ENCODE data around the gene KSR1.
"Not testable (repeated sequence)": the region's sequence is repeated elsewhere in the genome, so short reads cannot be mapped to it uniquely, and the experiment has no call there.

Gene KSR1

DNA sequence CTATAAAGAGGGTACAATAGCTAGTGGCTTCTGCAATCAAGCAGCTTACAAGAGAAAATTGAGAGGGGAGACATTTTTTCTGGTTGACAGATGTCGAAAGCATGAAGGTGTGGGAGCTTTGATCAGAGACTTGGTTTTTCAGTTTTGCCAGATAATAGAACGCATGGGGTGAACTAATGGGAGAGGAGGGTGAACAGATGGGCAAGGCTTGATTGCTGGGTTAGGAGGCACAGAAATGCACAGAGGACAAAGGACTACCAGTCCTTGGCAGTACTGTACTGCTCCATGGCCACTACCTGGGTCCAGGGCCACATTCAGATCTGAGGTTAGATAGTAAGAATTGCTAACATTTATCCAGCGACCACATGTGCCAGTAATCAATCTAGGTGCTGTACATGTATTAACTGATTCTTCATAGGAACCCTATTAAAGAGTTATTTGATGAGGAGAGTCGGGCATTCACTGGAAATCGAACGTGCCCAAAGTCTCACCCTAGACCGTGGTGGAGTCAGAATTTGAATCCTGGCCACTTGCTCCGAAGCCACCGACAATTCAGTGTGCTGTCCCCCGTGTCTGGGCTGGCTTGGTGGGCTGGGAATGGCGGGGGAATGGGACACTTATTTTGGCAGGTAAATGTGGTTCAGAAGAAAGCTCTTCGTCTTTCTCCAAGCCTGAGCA lies 873 bp upstream of the KSR1 start:
- no peak for DNase-seq

DNA sequence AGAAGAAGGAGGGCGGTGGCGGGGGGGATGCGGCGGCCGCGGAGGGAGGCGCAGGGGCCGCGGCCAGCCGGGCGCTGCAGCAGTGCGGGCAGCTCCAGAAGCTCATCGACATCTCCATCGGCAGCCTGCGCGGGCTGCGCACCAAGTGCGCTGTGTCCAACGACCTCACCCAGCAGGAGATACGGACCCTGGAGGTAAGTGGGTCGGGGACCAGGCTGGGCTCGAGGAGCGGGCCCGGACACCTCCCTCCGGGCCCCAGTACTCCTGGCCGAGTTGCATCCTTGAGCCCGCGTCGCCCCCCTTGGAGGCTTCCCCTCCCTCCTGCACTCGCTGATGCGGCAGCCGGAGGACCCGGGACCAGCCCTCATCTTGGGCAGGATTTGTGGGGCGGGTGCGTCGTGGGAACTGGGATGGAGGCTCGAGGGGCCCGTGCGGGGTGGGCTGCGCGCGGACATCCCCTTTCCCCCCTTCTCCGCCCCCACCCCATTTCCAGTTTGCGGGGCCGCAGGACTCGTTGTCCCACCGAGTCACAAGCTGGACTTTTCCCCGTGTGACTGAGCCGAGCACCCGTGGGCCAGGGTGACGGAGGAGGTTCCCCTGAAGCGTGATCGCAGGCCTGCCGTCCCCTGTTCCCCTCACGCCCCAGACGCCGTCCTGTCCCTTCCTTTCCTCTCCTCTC lies 572 bp downstream of the KSR1 start:
- no peak for DNase-seq

DNA sequence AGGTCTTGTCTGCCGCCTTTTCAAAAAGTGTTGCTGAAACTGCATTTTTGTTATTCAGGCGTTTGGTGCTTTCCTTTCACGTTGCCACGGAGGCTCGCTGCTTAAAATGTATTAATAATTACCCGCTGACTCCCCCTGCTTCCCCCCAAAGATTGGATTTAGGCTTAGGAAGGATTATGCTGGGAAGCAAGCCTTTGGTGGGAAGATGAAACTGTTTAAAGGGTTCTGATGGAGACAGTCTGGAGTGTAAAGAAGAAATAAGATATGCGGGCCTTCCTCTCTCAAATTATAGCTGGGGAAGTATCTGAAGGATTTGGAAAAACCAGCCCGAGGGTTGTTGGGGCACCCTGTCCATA lies 1.1 kb downstream of the KSR1 start:
- DNase-seq: peak; percentile 59

DNA sequence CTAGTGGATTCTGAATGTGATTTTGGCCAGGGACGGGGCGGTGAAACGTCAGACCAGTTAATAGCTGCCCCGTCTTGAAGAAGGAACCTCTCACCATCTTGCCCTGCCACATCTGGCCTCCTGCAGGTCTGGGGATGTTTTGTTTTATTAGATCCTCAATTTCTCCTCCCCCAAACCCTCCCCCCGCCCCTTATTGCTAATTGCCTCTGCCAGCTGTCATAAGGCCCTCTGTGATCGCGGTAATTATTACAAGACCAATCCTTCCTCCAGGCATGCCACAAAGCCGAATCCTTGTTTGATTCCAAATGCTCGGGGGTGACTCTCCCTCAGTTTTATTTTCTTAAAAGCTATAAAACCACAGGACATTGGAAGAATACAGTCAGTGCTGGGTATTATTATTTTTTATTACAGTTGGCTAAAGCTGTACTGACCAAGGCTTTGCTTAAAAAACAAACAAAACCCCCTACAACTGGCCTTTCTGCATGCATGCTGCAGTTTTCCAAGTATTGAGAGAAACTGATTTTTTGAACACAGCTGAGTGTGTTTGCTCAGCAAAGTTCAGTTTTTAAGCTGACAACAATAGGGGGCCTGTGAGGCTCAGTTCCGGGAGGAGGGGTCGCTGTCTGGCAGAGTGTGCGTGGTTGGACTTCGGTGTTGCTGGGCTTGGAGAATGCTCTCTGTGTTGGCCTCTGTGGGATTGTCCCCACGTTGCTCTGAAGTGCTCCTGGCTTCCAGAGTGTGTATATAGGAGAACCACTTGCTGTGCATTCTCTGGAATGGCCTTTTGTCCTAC lies 1.7 kb downstream of the KSR1 start:
- peak; percentile 81 for DNase-seq

DNA sequence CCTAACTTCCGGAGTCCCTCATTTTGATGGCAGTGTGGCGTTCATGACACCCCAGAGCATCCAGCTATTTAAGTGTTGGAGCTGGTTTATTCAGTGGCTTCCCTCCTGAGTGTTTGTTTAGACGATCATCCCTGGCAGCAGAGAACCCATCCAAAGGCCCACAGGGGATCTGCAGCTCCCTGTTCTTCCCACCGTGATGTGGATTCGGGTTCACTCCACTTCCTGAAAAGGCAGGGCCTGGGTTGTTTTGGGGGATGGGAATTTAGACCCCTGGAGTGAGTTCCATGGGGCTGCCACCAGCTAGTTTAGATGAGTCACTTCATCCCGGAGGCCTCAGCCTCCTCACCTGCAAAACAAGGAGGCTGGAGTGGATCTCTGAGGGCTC lies 2.3 kb downstream of the KSR1 start:
- no peak for DNase-seq

DNA sequence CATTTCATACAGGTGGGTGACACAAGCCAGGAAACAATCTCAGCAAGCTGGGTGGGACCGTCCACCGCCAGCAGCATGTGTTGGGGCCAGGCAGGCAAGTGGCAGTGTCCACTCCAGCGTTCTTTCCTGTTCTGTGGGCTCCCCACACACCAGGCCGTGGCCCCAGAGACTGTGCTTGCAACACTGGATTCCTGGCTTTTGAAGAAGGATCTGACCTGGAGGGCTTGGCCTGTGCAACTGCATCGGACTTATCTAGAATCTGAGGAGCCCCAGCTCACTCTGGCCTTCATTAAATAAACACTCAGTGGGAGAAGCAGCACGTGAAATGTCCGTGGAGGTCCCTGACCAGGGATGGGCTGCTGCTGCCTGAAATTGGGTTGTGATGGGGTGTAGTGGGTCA lies 3.2 kb downstream of the KSR1 start:
- no peak for DNase-seq

DNA sequence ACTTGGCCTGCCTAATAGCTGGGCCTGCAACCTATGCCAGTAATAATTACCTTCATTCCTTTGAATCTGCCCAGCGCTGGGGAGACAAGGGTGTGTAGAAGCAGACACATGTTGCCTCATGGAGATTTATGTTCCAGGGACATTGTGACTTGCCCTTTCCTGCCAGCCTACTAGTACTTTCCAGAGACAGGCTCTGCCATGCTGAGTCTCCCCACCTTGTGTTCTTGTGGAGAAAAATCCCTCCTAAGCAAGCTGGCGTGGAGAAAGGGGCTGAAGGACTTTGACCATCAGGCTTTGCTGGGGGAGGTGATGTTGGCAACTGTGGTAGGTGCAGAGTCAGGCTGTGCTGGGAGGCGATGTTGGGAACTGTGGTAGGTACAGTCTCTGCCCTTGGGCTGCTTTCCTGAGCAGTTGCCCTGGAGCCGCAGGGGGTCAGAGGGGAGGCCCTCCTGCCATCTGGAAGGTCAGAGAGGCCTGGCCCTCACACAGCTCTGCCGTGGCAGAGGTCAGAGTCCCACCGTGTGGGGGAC lies 4.0 kb downstream of the KSR1 start:
- no peak for DNase-seq

DNA sequence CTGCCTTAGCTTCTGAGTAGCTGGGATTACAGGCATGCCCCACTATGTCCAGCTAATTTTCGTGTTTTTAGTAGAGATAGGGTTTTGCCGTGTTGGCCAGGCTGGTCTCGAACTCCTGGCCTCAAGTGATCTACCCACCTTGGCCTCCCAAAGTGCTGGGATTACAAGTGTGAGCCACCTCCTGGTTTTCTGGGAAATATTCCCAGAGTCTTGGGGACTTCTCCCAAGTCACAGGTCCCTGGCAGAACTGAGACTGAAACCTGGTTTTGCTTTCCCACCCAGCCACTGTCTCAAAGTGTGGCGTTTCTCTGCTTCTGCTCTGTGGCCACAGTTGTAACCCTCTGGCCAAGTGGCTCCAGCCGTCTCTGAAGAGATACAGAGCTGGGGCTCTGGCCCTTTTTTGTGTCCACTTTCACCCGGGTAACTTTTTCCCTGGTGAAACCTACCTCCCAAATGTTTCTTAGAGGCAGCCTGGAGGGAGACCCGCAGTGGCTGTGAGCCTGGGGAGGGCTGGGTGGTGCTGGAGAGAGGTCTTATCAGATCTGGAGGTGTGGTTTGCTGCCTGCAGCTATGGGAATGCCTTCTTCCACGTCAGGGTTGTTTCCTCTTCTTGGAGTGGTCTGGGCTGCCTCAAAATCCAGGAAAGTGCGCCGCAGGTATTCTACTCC lies 5.1 kb downstream of the KSR1 start:
- peak; percentile 86 for DNase-seq

DNA sequence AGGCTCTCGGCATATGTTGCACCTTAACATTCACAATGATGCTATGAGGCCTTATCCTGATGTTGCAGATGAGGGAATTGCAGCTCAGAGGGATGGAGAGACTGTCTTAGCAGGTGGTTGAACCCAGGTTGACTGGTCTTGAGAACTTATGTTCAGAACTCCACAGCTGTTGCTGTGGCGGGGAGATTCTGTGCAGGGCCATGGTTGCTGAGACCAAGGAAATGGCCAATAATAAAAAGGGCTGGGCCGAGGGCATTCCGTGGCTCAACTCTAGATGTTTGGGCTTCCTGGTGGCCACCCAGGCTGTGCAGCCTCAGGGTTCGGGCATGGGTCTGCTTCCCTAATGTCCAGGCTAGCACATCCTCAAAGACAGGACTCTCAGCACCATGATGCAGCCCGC lies 5.9 kb downstream of the KSR1 start:
- DNase-seq: no peak

DNA sequence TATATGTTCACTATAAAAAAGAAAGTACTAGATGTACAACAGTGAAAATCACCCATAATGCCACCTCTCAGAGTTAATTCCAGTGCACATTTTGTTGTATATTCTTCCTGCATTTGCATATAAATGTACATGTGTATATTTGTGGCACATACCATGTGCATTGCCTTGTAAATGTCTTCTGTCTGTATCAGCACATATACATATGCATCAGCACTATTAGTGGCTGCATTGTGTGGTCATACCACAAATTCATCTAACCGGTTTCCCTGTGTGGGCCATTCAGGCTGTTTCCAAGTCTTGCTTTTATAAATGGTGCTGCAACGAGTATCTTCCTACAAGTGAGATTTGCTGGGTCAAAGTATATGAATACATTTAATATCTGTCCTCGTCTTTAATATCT lies 6.5 kb downstream of the KSR1 start:
- peak; percentile 31 for DNase-seq

DNA sequence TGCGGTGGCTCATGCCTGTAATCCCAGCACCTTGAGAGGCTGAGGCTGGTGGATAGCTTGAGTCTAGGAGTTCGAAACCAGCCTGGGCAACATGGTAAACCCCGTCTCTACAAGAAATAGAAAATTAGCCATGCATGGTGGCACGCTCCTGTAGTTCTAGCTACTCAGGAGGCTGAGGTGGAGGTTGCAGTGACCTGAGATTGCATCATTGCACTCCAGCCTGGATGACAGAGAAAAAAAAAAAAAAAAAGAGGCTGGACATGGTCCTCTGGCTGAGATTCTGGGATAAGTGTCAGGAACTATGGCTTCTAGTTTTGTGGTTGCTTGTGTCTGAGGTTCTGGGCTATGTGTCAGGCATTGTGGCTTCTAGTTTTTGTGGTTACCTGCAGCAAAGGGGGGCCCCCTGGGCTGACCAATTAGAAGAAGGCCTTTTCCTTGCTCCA lies 7.0 kb downstream of the KSR1 start:
- DNase-seq: peak; percentile 59

DNA sequence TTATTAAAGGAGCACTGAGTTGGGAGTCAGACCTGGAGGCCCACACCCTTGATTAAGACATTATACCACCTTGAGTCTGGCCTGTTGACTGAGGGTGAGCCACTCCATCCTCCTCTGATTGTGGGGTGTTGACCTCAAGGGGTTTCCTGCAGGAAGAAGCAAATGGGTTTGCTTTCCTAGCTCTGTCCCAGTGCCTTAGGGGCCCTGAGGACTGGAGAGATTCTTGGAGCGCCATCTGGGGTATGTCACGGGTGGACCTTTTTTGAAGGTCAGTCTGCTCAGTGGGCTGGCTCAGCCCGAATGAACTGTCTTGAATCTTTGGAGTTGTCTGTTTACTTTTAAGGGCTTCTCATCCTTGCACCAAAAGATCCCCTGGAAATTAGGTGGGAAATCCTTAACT lies 7.8 kb downstream of the KSR1 start:
- not testable (repeated sequence) for DNase-seq

DNA sequence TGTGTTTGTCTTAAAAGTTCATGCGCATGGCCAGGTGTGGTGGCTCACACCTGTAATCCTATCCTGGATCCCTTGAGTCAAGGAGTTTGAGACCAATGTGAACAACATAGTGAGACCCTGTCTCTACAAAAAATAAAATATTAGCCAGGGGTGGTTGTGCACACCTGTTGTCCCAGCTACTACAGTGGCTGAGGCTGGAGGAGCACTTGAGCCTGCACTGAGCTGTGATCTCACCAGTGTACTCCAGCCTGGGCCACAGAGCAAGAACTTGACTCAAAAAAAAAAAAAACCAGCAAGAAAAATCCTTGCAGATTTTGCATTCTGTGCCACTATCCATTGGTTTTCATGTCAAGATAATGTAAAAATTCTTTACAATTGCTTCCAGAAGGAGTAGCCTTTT lies 8.2 kb downstream of the KSR1 start:
- no peak for DNase-seq

DNA sequence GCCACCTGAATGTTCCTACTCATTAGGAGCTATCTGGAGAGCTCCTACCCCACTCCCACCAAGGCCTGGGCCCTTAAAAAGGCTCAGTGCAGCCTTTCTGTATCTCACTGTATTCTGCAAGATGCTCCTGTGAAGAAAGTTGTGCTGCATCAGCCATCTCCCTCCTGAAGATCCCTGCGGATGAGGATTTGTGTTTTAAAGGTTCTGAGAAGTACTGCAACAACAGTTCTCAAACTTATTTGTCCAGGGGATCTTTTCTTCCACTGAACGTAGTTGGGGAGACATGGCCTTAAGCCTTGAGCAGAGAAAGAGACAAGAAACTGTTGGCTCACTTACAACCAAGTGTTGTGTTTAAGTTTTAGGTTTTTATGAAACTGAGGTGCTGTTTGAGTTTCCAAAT lies 9.6 kb downstream of the KSR1 start:
- not testable (repeated sequence) for DNase-seq

DNA sequence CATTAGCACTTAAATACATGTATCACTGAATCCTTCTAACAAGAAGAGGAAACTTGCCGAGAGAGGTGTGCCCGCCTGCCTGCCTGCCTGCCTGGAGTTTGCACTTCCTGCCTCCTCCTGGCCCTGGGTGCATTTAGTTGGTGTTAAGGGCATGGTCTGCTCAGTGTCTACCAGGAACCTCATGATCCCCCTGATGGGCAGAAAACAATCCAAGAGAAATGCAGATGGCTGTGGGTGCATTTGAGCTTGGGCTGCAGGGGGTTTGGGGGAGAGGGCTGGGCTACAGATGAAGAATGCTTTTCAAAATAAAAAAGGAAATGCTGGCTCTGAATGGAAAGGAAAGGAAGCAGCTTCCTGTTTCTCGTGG lies 10.1 kb downstream of the KSR1 start:
- no peak for DNase-seq

DNA sequence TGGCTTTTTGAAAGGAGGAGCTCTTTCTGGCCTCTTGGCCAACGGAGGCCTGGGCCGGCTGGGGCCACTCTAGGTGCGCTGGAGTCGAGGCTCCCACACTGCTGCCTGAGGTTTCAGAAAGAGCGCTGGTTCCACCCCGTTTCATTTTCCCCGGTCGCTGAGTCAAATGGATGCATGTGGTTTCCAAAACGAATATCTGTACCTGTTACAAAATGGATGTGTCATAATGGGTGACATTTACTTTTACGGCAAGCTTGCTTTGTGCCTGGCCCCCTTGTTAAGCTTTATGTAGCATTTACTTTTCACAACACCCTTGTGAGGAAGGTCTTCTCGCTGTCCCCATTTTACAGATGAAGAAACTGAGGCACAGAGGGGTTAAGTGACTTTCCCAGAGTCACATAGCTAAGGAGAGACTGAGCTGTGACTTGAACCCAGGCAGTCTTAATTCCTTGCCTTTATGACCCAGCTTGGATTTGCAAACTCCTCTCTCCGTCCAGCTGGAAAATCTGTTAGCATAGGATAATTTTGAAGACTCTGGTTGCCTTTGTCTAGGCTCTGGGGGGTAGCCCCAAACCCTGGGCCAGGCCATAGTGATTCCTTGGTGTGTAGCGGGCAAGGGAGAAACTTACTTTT lies 10.6 kb downstream of the KSR1 start:
- DNase-seq: peak; percentile 82

DNA sequence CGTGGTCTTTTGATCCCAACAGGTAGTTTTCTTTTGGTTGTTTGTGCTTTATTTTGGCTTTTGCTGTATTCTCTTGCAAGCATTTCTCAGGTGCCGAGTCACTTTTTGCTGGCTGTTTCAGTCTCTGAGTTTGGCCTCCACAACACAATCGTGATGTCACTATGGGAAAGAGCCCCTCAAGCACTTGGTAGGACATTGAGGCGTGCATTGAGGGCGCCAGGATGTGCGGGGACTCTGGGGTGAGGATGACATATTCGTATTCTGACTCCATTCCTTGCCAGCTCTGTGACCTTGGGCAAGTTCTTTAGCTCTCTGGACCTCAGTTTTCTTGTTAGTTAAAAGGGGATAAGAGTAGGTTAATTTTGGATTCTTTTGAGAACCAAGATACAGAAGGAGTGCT lies 13.0 kb downstream of the KSR1 start:
- DNase-seq: no peak

DNA sequence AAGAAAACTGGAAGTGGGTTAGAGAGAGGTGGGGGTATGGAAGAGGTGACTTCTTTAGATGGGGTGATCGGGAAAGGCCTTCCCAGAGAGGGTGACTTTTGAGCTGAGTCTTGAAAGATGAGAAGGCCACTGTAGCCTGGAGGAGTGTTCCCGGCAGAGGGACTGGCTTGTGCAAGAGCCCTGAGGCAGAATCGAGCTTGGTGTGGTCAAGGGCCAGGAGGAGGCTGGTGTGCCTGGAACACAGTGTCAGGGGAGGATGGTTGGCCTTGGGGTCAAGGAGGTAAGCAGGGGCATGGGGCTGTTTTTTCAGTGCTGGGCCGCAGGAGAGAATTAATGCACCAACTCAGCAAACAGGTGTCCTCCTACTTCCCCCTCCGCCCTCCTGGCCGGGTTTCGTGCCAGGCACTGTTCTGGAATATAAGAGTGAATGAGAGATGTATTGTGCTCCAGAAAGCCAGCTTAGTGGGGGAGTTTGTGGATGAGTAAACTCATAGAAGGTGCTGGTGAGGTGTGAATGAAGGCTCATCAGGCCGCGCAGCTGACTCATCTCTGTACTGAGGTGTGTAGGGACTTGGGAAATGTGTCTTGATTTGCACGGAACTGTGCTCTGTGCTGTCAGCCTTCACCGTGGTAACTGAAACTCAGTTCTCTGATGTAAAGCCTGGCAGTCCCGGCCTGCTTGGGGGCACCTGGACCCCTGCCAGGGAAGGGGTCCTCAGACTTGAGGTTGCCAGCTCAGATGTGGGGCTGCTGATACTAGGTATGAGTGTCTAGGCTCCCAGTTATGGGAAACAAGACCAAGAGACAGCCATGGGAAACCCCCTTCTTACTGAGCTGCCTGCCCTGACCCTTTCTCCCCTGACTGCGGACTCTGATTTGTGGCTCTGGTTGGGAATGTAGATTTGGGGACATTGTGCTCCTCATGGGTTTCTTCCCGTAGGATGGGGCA lies 15.3 kb downstream of the KSR1 start:
- DNase-seq: no peak

DNA sequence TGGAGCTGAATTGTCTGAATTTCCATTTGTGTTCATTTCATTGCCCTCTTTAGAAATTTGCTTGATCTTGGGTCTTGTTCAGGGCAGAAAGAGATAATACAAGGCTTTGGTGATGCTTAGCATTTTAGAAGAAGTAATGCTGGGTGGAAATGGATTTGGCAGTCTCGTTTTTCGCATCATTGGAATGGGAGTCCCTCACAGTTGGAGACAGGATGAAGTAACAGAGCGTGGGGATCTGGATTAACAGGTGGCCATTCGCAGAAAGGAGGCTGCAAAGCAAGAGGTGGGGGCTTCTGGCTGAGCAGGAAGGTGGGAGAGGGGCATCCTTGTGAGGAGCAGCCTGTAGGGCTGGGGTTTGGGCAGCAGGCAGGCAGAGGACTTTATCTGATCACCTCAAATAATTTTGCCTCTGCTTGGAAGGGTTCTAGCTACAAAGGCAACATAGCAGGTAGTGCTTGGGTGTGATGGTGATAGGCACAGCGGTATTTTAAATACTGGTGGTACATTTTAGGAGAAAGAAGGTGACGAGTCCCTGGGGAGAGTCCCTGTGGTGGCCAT lies 17.0 kb downstream of the KSR1 start:
- peak; percentile 60 for DNase-seq

DNA sequence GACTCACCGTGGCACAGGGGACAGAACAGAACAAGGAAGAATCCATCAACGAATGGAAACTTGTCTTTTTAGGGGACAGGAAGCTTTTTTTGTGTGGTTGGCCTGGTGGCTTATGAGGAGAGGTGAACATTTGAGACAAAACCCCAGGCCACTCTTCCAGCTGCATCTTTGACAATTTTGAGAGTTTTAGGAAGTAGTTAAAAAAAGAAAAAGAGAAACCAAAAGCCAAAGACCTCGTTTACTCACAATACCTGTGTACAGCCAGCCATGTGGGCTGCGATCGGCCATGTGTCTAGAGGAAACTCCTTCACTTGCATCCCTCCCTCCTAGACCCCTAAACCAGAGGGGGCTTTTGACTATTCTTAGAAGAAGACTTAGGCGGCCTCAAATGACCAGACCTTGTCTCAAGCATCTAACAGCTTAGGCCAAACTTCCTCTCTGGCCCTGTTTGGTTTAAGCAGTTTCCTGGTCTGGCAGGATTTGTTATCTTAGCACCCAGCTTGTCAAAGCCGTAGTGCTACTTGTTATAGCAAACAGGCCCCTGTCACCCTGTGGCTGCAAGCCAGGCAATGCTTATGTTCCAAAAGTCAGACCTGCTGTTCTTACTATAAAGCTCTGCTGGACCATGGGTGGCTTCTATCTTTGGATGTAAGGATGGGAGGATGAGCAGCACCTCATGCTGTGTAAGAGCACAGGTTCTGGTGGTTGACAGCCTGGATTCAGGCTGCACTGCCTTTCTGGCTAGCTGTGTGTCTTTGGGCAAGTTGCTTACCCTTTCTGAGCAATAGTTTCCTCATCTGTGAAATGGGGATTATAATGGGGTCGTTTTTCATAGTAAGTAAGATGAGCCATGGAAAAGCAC lies 17.7 kb downstream of the KSR1 start:
- peak; percentile 99 for DNase-seq
